HEK293 (cell line): ENCODE data around the gene TNFAIP2.

Source experiments
- CTCF ChIA-PET: fragments of 350-600 bp; formaldehyde crosslinking; extraction: SDS; loops from one replicate; lab custom pipeline; 2021; ENCODE audit warnings: antibody characterized with exemption; lab: Yijun Ruan, JAX
- POLR2A ChIA-PET: fragments of 300-600 bp; formaldehyde crosslinking; extraction: SDS; loops from one replicate; lab custom pipeline; 2020; ENCODE audit warnings: antibody characterized with exemption, inconsistent platforms; lab: Yijun Ruan, JAX
- H3K27ac ChIP-seq: fragments of 200-500 bp; sonication (Bioruptor generic); 2 replicates; pipeline ENCODE4 v1.5.1; 2014; ENCODE audit warnings: low read depth, low read length, control low read depth, inconsistent platforms; ENCODE audit errors: extremely low read depth
- H3K36me3 ChIP-seq, 2 experiments: fragments of 200-500 bp in 1 of 2; sonication (Bioruptor generic) in 1 of 2; 1 replicate in 1 of 2; 2 replicates in 1 of 2; pipeline ENCODE4 v1.5.1; 2014 to 2017; ENCODE audit warnings: inconsistent platforms in 2 of 2, low read length in 2 of 2; ENCODE audit not compliant: control insufficient read depth in 2 of 2, insufficient read depth in 1 of 2
- H3K4me1 ChIP-seq: fragments of 200-500 bp; sonication (Bioruptor generic); 2 replicates; pipeline ENCODE4 v1.5.1; 2014; ENCODE audit warnings: mild to moderate bottlenecking, low read length, inconsistent platforms; ENCODE audit not compliant: control insufficient read depth, insufficient read depth
- H3K4me3 ChIP-seq: 2 replicates; pipeline ENCODE4 v1.5.1; 2011; ENCODE audit warnings: low read depth, mild to moderate bottlenecking, control low read depth, low read length, moderate library complexity
- H3K9me3 ChIP-seq: fragments of 200-500 bp; sonication (Bioruptor generic); 2 replicates; pipeline ENCODE4 v1.5.1; 2014; ENCODE audit warnings: low read depth, low read length, inconsistent platforms; ENCODE audit not compliant: control insufficient read depth, insufficient read depth
- GLIS2 ChIP-seq: fragments of 450-650 bp; formaldehyde crosslinking; IDR thresholded peaks from 2 replicates; pipeline ENCODE4 v1.5.1; 2016; ENCODE audit warnings: missing biosample characterization, missing genetic modification characterization
- HOXA7 ChIP-seq: sonication (generic); formaldehyde crosslinking; IDR thresholded peaks from 2 replicates; pipeline ENCODE4 v1.8.1; 2022; ENCODE audit warnings: missing genetic modification reagents, borderline replicate concordance
- INSM2 ChIP-seq: fragments of 450-650 bp; formaldehyde crosslinking; IDR thresholded peaks from 2 replicates; pipeline ENCODE4 v1.5.1; 2016; ENCODE audit warnings: missing biosample characterization, missing genetic modification characterization
- KLF10 ChIP-seq: fragments of 450-650 bp; IDR thresholded peaks from 2 replicates; pipeline ENCODE4 v1.5.1; 2018; ENCODE audit warnings: missing biosample characterization, mild to moderate bottlenecking, missing genetic modification characterization
- KLF7 ChIP-seq: fragments of 450-650 bp; formaldehyde crosslinking; IDR thresholded peaks from 2 replicates; pipeline ENCODE4 v1.5.1; 2016; ENCODE audit warnings: missing biosample characterization, missing genetic modification characterization, borderline replicate concordance
- PATZ1 ChIP-seq: fragments of 450-650 bp; formaldehyde crosslinking; IDR thresholded peaks from 2 replicates; pipeline ENCODE4 v1.5.1; 2016; ENCODE audit warnings: missing biosample characterization, missing genetic modification characterization
- REPIN1 ChIP-seq: fragments of 450-650 bp; formaldehyde crosslinking; IDR thresholded peaks from 2 replicates; pipeline ENCODE4 v1.5.1; 2017; ENCODE audit warnings: missing biosample characterization, missing genetic modification characterization, low read depth
- SP3 ChIP-seq: fragments of 450-650 bp; formaldehyde crosslinking; IDR thresholded peaks from 2 replicates; pipeline ENCODE4 v1.5.1; 2016; ENCODE audit warnings: missing biosample characterization, missing genetic modification characterization
- ZFHX2 ChIP-seq: fragments of 450-650 bp; formaldehyde crosslinking; conservative IDR thresholded peaks from 2 replicates; pipeline ENCODE4 v1.5.1; 2016; ENCODE audit warnings: missing biosample characterization, missing genetic modification characterization
- ZIC2 ChIP-seq: fragments of 450-650 bp; formaldehyde crosslinking; IDR thresholded peaks from 2 replicates; pipeline ENCODE4 v1.5.1; 2016; ENCODE audit warnings: missing biosample characterization, missing genetic modification characterization
- ZNF16 ChIP-seq: fragments of 450-650 bp; formaldehyde crosslinking; IDR thresholded peaks from 2 replicates; pipeline ENCODE4 v1.5.1; 2016; ENCODE audit warnings: low read depth, missing biosample characterization, missing genetic modification characterization
- ZNF518A ChIP-seq: fragments of 450-650 bp; formaldehyde crosslinking; conservative IDR thresholded peaks from 2 replicates; pipeline ENCODE4 v1.5.1; 2016; ENCODE audit warnings: low read depth, missing biosample characterization, missing genetic modification characterization
- ZNF558 ChIP-seq: fragments of 450-650 bp; formaldehyde crosslinking; IDR thresholded peaks from 2 replicates; pipeline ENCODE4 v1.5.1; 2016; ENCODE audit warnings: missing biosample characterization, missing genetic modification characterization
- ZNF600 ChIP-seq: fragments of 450-650 bp; formaldehyde crosslinking; IDR thresholded peaks from 2 replicates; pipeline ENCODE4 v1.5.1; 2016; ENCODE audit warnings: missing biosample characterization, missing genetic modification characterization
- ZNF776 ChIP-seq: fragments of 450-650 bp; formaldehyde crosslinking; IDR thresholded peaks from 2 replicates; pipeline ENCODE4 v1.5.0; 2017; ENCODE audit warnings: missing biosample characterization, missing genetic modification characterization, borderline replicate concordance
- ZNF785 ChIP-seq: fragments of 450-650 bp; formaldehyde crosslinking; IDR thresholded peaks from 2 replicates; pipeline ENCODE4 v1.5.1; 2016; ENCODE audit warnings: missing biosample characterization, missing genetic modification characterization
- ZSCAN5A ChIP-seq: fragments of 450-650 bp; formaldehyde crosslinking; IDR thresholded peaks from 2 replicates; pipeline ENCODE4 v1.5.1; 2016; ENCODE audit warnings: missing biosample characterization, missing genetic modification characterization

TNFAIP2 gene

GRCh38 chr14:103127861-103128598 lies 4.8 kb downstream of the TNFAIP2 start:
- H3K4me1 ChIP-seq: peaks cover 8% of the 10 kb centered on the region; the same call in 1 of the 2 replicates
- POLR2A ChIA-PET: no interaction called here
- TF ChIP-seq ZNF785 (tag by site-specific recombination) (no peak), ZNF558 (no peak), ZNF16 (tag by site-specific recombination) (no peak), ZIC2 (tag by site-specific recombination) (peak; percentile 46), SP3 (no peak), ZNF776 (tag by site-specific recombination) (no peak)
- no peaks in the 10 kb centered on the region for H3K9me3 ChIP-seq
- CTCF ChIA-PET: interaction anchor here (3.2 kb wide), 1 partner anchor 23 kb away, joined by 19 read pairs; no protein-coding TSS in a partner anchor
- H3K27ac ChIP-seq: no peak overlapping the region
- no peak overlapping the region for H3K4me3 ChIP-seq
- peaks cover 0 to 8% of the 10 kb centered on the region in 2 experiments; a peak in 1 of 3 replicates for H3K36me3 ChIP-seq

GRCh38 chr14:103128631-103129300 lies 5.5 kb downstream of the TNFAIP2 start:
- CTCF ChIA-PET: interaction anchor here (1.0 to 3.2 kb wide), 3 partner anchors 12 to 56 kb away, joined by 3 to 19 read pairs (median 16); no protein-coding TSS in a partner anchor
- H3K36me3 ChIP-seq: peaks cover 0 to 15% of the 10 kb centered on the region in 2 experiments; a peak in 1 of 3 replicates
- no peak overlapping the region for H3K27ac ChIP-seq
- H3K4me1 ChIP-seq: peaks cover 8% of the 10 kb centered on the region; the same call in 1 of the 2 replicates
- H3K9me3 ChIP-seq: no peaks in the 10 kb centered on the region
- 0 out of 2 replicates have a peak, but pooled peaks have one; percentile 34 for TF ChIP-seq ZNF600 (tag by site-specific recombination)
- TF ChIP-seq KLF7 (tag by site-specific recombination): no peak
- peak; percentile 12; the same call in 1 of the 2 replicates for TF ChIP-seq ZFHX2 (tag by site-specific recombination)
- POLR2A ChIA-PET: interaction anchor here (0.6 kb wide), 1 partner anchor 12 kb away, joined by 7 read pairs; no protein-coding TSS in a partner anchor
- H3K4me3 ChIP-seq: no peak overlapping the region

GRCh38 chr14:103129301-103130016 lies 6.2 kb downstream of the TNFAIP2 start:
- Histone ChIP-seq H3K36me3 (peaks cover 0 to 19% of the 10 kb centered on the region in 2 experiments; a peak in 1 of 3 replicates), H3K4me3 (no peak overlapping the region), H3K4me1 (peaks cover 8% of the 10 kb centered on the region; the same call in 1 of the 2 replicates), H3K27ac (no peak overlapping the region), H3K9me3 (no peaks in the 10 kb centered on the region)
- ChIA-PET POLR2A (interaction anchor here (0.6 kb wide), 1 partner anchor 11 kb away, joined by 7 read pairs; no protein-coding TSS in a partner anchor), CTCF (interaction anchor here (1.0 to 3.2 kb wide), 4 partner anchors 11 to 56 kb away, joined by 3 to 19 read pairs (median 10); no protein-coding TSS in a partner anchor)
- peak; percentile 48 for TF ChIP-seq PATZ1 (tag by site-specific recombination)
- no peak for TF ChIP-seq REPIN1 (tag by site-specific recombination)
- no peak for TF ChIP-seq KLF10 (tag by site-specific recombination)
- peak; percentile 91 for TF ChIP-seq ZIC2 (tag by site-specific recombination)
- TF ChIP-seq ZNF518A (tag by site-specific recombination): no peak
- TF ChIP-seq INSM2 (tag by site-specific recombination): no peak
- TF ChIP-seq ZSCAN5A (tag by site-specific recombination): no peak
- TF ChIP-seq HOXA7: no peak
- peak; percentile 38 for TF ChIP-seq GLIS2 (tag by site-specific recombination)
